K562 (cell line): ENCODE measurements around the gene CD79A. TPM values are rescaled to one million over a fixed set of nuclear protein-coding genes. Genes with fewer than 3 reads are reported as not detected.

ENCODE experiments used
- DLX4 ChIP-seq: fragments of 250-450 bp; sonication (Bioruptor Pico); IDR thresholded peaks from 2 replicates; pipeline ENCODE4 v1.6.1; 2021; ENCODE audit warnings: mild to moderate bottlenecking
- FOS ChIP-seq: IDR thresholded peaks from 3 replicates; pipeline ENCODE4 v1.6.1; 2011; ENCODE audit not compliant: insufficient read length; ENCODE audit errors: extremely low read depth
- FOXA3 ChIP-seq, 2 experiments: fragments of 450-650 bp in 1 of 2; sonication (generic) in 1 of 2; formaldehyde crosslinking; IDR thresholded peaks in 1 of 2; conservative IDR thresholded peaks in 1 of 2; 2 replicates each; pipeline versions ENCODE4 v1.4.0 to v1.8.0; 2020 to 2022; ENCODE audit warnings: mild to moderate bottlenecking in 2 of 2, missing genetic modification reagents in 1 of 2
- GATA2 ChIP-seq: sonication (generic); formaldehyde crosslinking; IDR thresholded peaks from 2 replicates; pipeline ENCODE4 v1.4.0; 2020; ENCODE audit warnings: mild to moderate bottlenecking, missing genetic modification reagents
- KAT7 ChIP-seq: sonication (generic); formaldehyde crosslinking; IDR thresholded peaks from 2 replicates; pipeline ENCODE4 v1.8.0; 2022; ENCODE audit warnings: missing genetic modification reagents, mild to moderate bottlenecking, borderline replicate concordance
- MYNN ChIP-seq, 2 experiments: sonication (generic); formaldehyde crosslinking in 1 of 2; IDR thresholded peaks; 2 replicates each; pipeline versions ENCODE4 v1.5.0 to v1.6.1; 2016 to 2020; ENCODE audit warnings: antibody characterized with exemption in 1 of 2, missing genetic modification reagents in 1 of 2
- NONO ChIP-seq, 2 experiments: fragments of 200-400 bp in 1 of 2; fragments of 450-650 bp in 1 of 2; formaldehyde crosslinking in 1 of 2; IDR thresholded peaks; 2 replicates each; pipeline ENCODE4 v1.6.1; 2017; ENCODE audit warnings: low read depth in 2 of 2, mild to moderate bottlenecking in 2 of 2, moderate library complexity in 2 of 2, low read length in 1 of 2
- POLR2AphosphoS5 ChIP-seq: IDR thresholded peaks from 2 replicates; pipeline ENCODE4 v1.6.1; 2011; ENCODE audit warnings: mild to moderate bottlenecking, low read depth, low read length, moderate library complexity; ENCODE audit not compliant: control insufficient read depth, insufficient read depth
- POLR2H ChIP-seq: IDR thresholded peaks from 2 replicates; pipeline ENCODE4 v1.6.1; 2016; ENCODE audit warnings: missing genetic modification characterization, low read depth, mild to moderate bottlenecking, control low read depth, missing compliant biosample characterization, moderate library complexity
- RAD51 ChIP-seq: fragments of 450-650 bp; IDR thresholded peaks from 2 replicates; pipeline ENCODE4 v1.7.1; 2016; ENCODE audit warnings: low read depth, mild to moderate bottlenecking, borderline replicate concordance
- SMAD1 ChIP-seq: fragments of 150-350 bp; IDR thresholded peaks from 2 replicates; pipeline ENCODE4 v1.6.1; 2014; ENCODE audit warnings: low read length, low read depth; ENCODE audit not compliant: partially characterized antibody
- SP1 ChIP-seq: sonication (generic); formaldehyde crosslinking; IDR thresholded peaks from 2 replicates; pipeline ENCODE4 v1.8.1; 2022; ENCODE audit warnings: mild to moderate bottlenecking, missing genetic modification reagents
- SRSF7 ChIP-seq: fragments of 200-400 bp; formaldehyde crosslinking; optimal IDR thresholded peaks from 2 replicates; pipeline ENCODE3; 2017; ENCODE audit warnings: mild to moderate bottlenecking, low read depth, low read length
- ZNF316 ChIP-seq: fragments of 450-650 bp; IDR thresholded peaks from 2 replicates; pipeline ENCODE4 v1.6.1; 2016
- ZNF398 ChIP-seq: fragments of 250-450 bp; sonication (Bioruptor Pico); IDR thresholded peaks from 2 replicates; pipeline ENCODE4 v1.8.0; 2021; ENCODE audit warnings: moderate library complexity, mild to moderate bottlenecking, inconsistent platforms
- ZNF512 ChIP-seq: IDR thresholded peaks from 2 replicates; pipeline ENCODE4 v1.6.1; 2016; ENCODE audit warnings: missing genetic modification characterization, missing compliant biosample characterization
- polyA plus RNA-seq, 8 experiments: library from polyadenylated mRNA; depleted of rRNA in 4 of 8; stranded (reverse) in 5 of 8; unstranded in 3 of 8; fragments of >200 nt; fragmentation: Nextera tagmentation in 2 of 8; fragmentation: Illumina TruSeq in 1 of 8; extraction: Ambion mirVana in 2 of 8; extraction: Trizol in 1 of 8; gene quantifications; 2 replicates each; pipeline versions ENCODE4 v1.2.1 to v1.2.3, GENCODE V29; 2011 to 2014; ENCODE audit warnings: inconsistent platforms in 1 of 8, missing spikeins in 1 of 8
- total RNA-seq, 7 experiments: library from RNA; depleted of rRNA in 6 of 7; stranded (reverse); fragments of >200 nt in 6 of 7; fragmentation: Illumina TruSeq in 2 of 7; extraction: Trizol in 2 of 7; gene quantifications; 2 replicates each; pipeline versions ENCODE4 v1.2.1 to v1.2.3, GENCODE V29; 2011 to 2021; ENCODE audit warnings: low replicate concordance in 1 of 7
- TF ChIP-seq, protein P1 (sequence below): fragments of 450-650 bp; IDR thresholded peaks from 2 replicates; pipeline ENCODE4 v1.7.0; 2016; ENCODE audit warnings: borderline replicate concordance
- TF ChIP-seq, protein P2 (sequence below): fragments of 250-450 bp; sonication (Bioruptor Pico); IDR thresholded peaks from 2 replicates; pipeline ENCODE4 v1.8.0; 2021; ENCODE audit warnings: borderline replicate concordance, mild to moderate bottlenecking, moderate library complexity; ENCODE audit not compliant: poor library complexity, severe bottlenecking

CD79A gene
- total and polyA plus RNA-seq, 9 of the 15 experiments (the other 6 are each of a cell fraction or from before 2014, with no cell fraction given): 0.04 to 0.72 (median 0.17) TPM; not detected in 3

DNA sequence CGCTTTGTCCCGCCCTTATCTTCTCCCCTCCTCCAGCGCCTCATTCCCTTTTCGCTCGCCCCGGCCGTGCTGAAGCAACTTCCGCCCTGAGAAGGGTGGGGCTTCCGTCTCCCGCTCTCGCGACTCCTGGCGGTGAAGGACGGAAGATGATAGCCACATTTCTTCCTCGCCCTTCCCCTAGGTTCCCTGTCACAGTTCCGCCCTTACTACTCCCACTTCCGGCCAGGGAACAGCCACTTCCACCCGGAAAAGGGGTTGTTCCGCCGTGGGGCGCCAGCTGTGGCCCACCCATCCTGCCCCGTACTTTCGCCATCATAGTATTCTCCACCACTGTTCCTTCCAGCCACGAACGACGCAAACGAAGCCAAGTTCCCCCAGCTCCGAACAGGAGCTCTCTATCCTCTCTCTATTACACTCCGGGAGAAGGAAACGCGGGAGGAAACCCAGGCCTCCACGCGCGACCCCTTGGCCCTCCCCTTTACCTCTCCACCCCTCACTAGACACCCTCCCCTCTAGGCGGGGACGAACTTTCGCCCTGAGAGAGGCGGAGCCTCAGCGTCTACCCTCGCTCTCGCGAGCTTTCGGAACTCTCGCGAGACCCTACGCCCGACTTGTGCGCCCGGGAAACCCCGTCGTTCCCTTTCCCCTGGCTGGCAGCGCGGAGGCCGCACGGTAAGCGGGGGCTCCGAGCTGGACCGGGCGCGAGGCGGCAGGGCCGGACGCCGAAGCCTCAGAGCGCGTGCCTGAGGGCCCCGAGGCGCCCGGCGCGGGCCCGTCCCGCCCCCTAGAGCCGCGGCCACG, 17.3 kb upstream of the CD79A start, which contains the start of gene RPS19 (continued):
- TF ChIP-seq ZNF512 (tag): no peak
- peak; percentile 83 for TF ChIP-seq POLR2AphosphoS5
- no peak for TF ChIP-seq DLX4 (CRISPR knock-in tag)
- TF ChIP-seq ZNF316: peak; percentile 10; the same call in 1 of the 2 replicates
- no peak for TF ChIP-seq GATA2 (CRISPR knock-in tag)
- TF ChIP-seq FOXA3 (CRISPR knock-in tag; conservative IDR thresholded peaks at IDR 0.05 in 1 of 2, IDR thresholded peaks at IDR 0.05 in 1 of 2): no peak; a peak in 1 of 4 replicates
- TF ChIP-seq, protein P1, sequence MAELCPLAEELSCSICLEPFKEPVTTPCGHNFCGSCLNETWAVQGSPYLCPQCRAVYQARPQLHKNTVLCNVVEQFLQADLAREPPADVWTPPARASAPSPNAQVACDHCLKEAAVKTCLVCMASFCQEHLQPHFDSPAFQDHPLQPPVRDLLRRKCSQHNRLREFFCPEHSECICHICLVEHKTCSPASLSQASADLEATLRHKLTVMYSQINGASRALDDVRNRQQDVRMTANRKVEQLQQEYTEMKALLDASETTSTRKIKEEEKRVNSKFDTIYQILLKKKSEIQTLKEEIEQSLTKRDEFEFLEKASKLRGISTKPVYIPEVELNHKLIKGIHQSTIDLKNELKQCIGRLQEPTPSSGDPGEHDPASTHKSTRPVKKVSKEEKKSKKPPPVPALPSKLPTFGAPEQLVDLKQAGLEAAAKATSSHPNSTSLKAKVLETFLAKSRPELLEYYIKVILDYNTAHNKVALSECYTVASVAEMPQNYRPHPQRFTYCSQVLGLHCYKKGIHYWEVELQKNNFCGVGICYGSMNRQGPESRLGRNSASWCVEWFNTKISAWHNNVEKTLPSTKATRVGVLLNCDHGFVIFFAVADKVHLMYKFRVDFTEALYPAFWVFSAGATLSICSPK: no peak
- peak; percentile 83; the same call in 1 of the 2 replicates for TF ChIP-seq KAT7
- TF ChIP-seq SRSF7: no peak
- TF ChIP-seq POLR2H: peak; percentile 89
- TF ChIP-seq RAD51: no peak; the same call in 1 of the 2 replicates
- TF ChIP-seq, protein P2, sequence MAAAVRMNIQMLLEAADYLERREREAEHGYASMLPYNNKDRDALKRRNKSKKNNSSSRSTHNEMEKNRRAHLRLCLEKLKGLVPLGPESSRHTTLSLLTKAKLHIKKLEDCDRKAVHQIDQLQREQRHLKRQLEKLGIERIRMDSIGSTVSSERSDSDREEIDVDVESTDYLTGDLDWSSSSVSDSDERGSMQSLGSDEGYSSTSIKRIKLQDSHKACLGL (CRISPR knock-in tag): peak; percentile 90
- TF ChIP-seq SMAD1: peak; percentile 80
- TF ChIP-seq MYNN (IDR thresholded peaks at IDR 0.05): 0 out of 2 replicates have a peak, but pooled peaks have one; percentile 25
- no peak for TF ChIP-seq MYNN (CRISPR knock-in tag; IDR thresholded peaks at IDR 0.05)
- peak; percentile 100 for TF ChIP-seq SP1 (CRISPR knock-in tag)
- TF ChIP-seq NONO (IDR thresholded peaks at IDR 0.05; ENCODE audit: low read depth in 2 of 2, low read length in 1 of 2): peak; percentile 83 to 94; a peak in 3 of 4 replicates
- no peak for TF ChIP-seq ZNF398 (CRISPR knock-in tag)
- TF ChIP-seq FOS: no peak
